8988T (cell line): Measurements from ENCODE around the gene KLHL33.
"Not testable (repeated sequence)": the region's sequence is repeated elsewhere in the genome, so short reads cannot be mapped to it uniquely, and the experiment has no call there.

ENCODE experiments used
- DNase-seq: peaks from one replicate; pipeline ENCODE4 v3.0.0; 2011

The KLHL33 gene

GRCh38 chr14:20452831-20453230 lies 16.9 kb upstream of the KLHL33 start:
- DNase-seq, result not testable (repeated sequence)

- DNase-seq, result no peak
Observed at GRCh38 chr14:20446889-20447288, 10.9 kb upstream of the KLHL33 start.

- not testable (repeated sequence) for DNase-seq
Observed at GRCh38 chr14:20443650-20444049, 7.7 kb upstream of the KLHL33 start.

GRCh38 chr14:20441461-20441860 lies 5.5 kb upstream of the KLHL33 start:
- DNase-seq, result no peak

GRCh38 chr14:20440882-20441281 lies 4.9 kb upstream of the KLHL33 start:
- no peak for DNase-seq

GRCh38 chr14:20440465-20440864 lies 4.5 kb upstream of the KLHL33 start:
- no peak for DNase-seq

GRCh38 chr14:20438664-20439063 lies 2.7 kb upstream of the KLHL33 start:
- DNase-seq, result no peak

GRCh38 chr14:20436363-20436755 lies 393 bp upstream of the KLHL33 start:
- DNase-seq, result no peak

GRCh38 chr14:20434701-20435581 lies 1.0 kb downstream of the KLHL33 start:
- no peak for DNase-seq

- no peak for DNase-seq
Observed at GRCh38 chr14:20429801-20430669, 5.9 kb downstream of the KLHL33 start.

GRCh38 chr14:20428802-20429201 lies 7.2 kb downstream of the KLHL33 start:
- no peak for DNase-seq

GRCh38 chr14:20428010-20428365 lies 8.0 kb downstream of the KLHL33 start:
- no peak for DNase-seq

- no peak for DNase-seq
Observed at GRCh38 chr14:20427231-20428009, 8.5 kb downstream of the KLHL33 start.

- DNase-seq, result no peak
Observed at GRCh38 chr14:20424851-20425250, 11.1 kb downstream of the KLHL33 start.

GRCh38 chr14:20422886-20423285 lies 13.1 kb downstream of the KLHL33 start:
- DNase-seq, result no peak

- no peak for DNase-seq
Observed at GRCh38 chr14:20421267-20421666, 14.7 kb downstream of the KLHL33 start.

GRCh38 chr14:20419419-20419818 lies 16.5 kb downstream of the KLHL33 start:
- no peak for DNase-seq

- no peak for DNase-seq
Observed at GRCh38 chr14:20418501-20418909, 17.5 kb downstream of the KLHL33 start.

- no peak for DNase-seq
Observed at GRCh38 chr14:20417250-20418186, 18.4 kb downstream of the KLHL33 start.

- DNase-seq, result no peak
Observed at GRCh38 chr14:20416223-20416622, 19.7 kb downstream of the KLHL33 start.

GRCh38 chr14:20415782-20416206 lies 20.2 kb downstream of the KLHL33 start:
- no peak for DNase-seq

GRCh38 chr14:20413744-20414082 lies 22.3 kb downstream of the KLHL33 start:
- DNase-seq, result no peak
